GM21367 (cell line): ENCODE results near the gene SIX2.

Experiments
- ATAC-seq: cut with Tn5 transposase; IDR thresholded peaks from one replicate; pipeline ENCODE4 v1.9.1; 2021; ENCODE audit not compliant: unreplicated experiment

Gene SIX2

DNA sequence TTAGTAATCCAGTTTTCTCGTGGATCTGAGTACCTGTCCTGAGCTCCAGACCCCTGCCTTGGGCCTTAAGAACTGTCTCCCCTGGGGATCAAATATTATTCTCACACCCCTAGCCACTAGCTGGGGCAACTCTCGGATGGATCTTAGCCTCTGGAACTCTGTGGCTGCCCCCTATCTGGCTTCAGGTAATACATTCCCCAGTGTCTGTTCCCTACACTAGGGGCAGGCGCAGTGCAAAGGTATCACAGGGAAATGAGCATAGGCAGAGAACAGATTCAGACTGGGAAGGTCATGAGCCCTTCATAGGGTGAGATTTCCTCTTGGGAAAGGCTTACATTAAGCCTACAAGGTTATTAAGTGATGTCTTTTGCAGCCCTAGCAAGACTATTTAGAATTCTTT, 11.2 kb upstream of the SIX2 start:
- no peak for ATAC-seq

DNA sequence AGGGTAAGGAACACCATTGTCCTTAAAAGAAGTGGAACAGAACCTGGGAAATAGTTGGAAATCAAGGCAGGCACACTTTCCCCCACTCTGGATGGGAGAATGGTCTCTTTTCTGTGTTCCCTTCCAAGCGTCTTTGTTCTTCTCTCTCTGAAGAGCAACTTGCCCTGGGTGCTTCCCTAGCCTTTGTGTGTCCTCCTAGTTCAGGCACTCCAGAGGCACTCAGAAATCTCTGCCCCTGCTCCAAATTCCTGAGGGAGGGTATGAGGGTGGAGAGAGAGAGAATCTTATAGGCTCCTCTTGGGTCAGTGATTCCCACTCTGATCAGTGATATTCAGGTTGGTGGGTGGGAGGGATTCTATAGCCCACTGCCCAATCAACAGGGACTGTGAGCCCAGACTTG, 8.8 kb upstream of the SIX2 start:
- ATAC-seq = no peak

DNA sequence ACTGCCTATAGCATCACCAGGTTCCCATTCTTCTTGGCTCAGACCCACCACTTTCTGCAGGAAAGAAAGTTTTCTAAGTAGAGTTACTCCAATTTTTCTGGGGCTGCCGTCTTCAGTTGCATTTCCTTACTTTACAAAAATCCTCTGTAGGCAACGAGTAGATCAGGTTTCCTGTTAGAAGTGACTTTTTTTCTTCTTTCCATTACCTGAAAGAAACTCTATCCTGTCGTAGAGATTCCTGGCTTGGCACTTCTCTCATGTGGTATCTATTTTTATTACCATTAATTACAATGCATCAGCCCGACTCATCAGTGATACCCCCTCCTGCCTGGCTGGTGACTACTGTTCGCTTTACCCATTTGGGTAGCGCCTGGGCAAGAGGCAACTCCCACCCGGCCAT, 5.6 kb upstream of the SIX2 start:
- no peak for ATAC-seq

DNA sequence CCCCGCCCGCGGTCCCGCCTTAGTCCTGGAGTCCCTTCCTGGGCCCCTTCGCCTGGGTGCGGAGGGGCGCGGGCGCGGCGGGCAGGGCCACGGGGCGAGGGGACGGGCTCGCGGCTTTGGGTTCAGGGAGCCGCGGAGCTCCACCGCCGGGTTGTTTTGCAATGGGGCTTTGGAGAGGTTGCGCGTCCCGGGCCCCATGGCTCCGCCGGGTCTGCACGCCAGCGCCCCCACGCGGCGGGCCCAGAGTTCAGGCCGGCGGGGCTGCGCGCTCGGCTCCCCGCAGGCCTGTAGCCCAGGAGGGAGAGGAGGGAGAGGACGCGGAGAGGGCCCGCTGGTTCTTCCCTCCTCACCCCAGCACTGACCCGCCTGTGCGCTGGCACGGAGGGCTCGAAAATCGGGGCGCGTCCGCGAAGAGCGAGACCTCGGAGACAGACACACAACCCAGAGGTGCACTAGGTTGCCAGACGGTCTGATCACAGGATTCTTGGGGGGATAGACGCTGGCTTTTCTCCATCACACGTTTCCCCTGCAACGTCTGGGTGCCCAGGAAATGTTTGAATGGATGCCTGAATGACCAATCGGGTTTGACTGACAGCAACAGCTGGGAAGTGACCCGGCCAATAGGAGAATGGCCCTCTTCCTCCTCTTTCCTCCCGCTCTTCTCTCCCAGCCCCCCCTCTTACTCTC, 4.9 kb upstream of the SIX2 start:
- ATAC-seq = no peak

DNA sequence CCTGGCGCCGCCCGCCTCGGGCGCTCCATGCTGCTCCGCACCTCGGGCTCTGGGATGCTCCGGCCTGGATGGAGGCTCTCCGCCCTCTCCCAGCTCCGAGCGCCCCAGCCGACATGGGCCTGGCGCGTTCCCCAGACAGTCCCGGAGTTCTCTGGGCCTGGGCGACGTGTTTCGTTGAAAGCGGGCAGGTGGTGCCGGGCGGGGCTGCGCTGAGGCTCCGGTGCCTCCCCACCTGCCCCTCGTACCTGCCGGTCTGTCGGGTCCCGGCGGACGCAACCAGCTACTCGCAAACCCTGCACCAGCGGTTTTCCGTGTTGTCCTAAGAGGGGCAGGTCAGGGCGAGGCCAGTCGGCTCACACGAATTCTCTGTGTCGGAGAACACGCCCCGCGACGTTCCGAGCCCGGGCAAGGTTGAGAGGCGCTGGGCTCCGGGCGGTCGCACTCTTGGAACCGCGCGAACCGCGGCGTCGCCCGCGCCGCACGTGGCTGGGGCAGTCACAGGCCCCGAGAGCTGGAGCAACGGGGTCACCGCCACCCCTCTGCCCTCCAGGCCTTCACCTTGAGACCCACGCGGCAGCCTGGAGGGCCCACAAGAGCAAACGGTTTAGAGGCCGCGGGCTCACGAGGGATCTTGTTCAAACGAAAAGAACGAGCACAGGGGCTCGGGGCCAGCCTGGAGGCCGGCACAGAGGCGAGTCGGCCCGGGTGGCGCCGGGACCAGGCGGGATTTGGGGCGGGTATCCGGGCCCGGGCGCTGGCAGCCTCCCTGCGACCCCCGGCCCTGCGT, 4.2 kb upstream of the SIX2 start:
- ATAC-seq = no peak

DNA sequence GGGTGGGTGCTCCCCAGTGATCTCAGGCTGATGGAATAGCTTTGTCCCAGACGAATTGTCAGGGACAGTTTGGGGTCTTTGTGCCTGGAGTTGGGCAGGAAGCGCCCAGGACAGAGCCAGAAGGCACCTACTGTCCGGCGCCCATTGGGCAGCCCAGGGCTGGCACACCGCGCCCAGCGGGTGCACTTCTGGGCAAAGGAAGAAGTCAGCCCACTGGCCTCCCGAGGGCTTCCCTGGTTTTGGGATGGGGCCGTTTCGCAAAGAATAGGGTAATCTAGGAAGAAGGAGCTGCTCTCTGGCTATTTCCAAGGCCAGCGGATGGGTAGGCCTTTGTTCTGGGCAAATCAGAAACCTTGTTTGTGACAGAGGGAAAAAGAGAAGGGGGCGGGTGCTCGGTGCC, 3.5 kb upstream of the SIX2 start:
- ATAC-seq = no peak

DNA sequence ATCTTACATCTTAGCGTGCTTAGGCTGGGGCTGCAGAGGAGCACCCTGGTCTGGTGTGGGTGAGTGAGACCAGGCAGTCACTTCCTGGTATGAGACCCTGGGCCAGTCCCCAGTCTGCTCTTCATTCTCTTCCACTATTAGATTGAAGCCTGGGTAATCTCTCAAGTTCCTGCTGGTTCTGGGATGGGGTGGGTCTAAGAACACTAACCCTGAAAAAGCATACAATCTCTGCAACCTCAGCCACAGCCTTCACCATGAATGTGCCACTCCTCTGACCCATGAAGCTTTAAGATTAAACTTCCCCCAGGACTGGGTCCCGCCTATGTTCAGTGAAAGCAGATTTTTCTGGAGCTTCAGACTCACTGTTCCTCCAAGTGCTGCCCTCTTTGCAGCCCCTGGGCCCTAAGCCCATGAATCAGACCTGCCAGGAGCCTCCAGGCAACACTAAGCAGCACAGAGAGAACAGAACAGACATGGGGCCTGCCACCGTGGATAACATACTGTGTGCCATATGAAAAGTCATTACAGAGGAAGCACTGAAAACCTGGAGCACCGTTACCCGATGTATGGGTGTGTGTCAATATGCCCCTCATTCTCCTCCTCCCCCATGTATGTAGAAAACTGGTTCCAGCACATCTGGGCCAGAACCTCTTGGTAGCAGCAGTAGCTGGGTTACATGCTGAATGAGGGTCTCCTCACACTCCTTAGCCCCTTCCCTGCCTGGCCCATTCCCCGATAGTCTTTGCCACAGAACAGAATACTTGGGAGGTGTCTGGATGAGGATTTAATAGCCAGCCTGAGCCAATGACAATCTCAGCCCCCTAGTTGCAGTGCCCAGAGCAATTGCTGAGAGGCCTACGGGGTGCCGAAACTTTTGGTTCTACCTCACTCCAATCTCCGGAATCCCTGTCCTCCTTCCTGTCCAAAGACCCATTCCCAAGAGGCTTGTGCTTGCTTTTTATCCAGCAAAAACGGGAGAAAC, 2.7 kb upstream of the SIX2 start:
- ATAC-seq = no peak

DNA sequence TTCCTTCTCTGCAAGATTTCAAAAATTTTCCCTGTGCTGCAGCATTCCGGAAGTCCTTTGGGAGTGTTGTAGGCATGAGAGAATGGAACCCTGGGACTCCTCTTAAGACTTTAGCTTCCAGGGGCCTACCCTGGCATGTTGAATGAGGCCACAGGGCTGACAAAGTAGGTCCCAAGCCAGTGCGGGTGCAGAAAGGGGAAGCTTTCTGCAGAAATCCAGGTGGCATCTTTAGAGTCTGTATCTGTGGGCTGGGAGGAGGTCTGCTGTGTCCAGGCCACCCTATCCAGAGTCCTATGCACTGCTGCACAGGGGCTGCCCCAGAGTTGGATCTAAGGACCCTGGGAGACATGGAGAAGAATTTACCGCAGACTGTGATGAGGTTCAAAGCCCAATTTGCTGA, 1.9 kb upstream of the SIX2 start:
- ATAC-seq = no peak

DNA sequence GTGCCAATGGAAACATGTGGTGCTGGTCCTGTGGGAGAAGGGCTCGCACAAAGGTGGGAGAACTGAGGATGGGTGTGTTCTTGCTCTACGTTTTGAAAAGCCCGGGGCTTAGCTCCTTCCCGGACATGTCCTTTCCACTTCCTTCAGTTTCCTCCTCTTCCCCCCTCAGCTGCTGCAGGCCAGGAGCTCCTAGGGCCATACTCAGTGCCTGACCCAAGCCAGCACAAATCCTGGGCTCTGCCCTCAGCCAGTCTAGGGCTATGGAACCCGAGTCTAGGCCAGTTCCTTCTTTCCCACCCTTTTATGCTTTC, 1.4 kb upstream of the SIX2 start:
- no peak for ATAC-seq

DNA sequence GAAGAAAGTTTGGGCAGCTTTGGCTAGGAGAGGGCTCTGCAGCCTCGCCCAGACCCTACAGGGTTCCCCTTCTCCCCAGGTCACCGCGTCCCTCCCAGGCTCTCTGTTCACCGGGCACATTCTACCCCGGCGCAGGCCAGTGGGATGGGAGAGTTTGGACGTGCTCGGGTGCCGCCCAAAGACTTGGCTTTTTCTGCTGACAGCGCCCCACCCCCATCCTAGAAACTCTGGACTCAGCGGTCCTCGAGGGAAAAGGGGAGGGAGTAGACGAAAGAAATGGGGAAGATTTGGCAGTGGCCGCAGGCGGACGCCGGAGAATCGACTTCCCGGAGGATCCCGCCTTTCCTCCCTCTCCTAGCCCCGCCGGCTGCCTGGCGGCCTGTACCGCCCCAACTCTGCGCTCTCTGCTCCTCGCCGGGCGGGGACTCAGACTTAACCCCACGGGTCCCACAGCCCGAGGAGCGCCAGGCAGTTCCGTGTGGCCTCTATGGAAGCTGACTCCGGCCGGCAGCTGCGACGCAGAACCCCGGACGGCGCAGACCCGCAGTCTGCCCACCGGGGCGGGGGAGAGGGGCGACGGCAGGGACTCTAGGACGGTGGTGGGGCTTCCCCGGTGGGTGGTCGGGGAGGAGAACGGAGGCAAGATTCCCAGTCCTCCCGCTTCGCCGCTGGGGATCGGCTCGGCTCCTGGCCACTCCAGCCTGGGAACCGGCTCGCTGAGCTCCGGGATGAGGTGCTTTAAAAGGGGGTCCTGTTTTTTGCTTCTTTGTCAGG, 863 bp upstream of the SIX2 start:
- ATAC-seq = no peak

DNA sequence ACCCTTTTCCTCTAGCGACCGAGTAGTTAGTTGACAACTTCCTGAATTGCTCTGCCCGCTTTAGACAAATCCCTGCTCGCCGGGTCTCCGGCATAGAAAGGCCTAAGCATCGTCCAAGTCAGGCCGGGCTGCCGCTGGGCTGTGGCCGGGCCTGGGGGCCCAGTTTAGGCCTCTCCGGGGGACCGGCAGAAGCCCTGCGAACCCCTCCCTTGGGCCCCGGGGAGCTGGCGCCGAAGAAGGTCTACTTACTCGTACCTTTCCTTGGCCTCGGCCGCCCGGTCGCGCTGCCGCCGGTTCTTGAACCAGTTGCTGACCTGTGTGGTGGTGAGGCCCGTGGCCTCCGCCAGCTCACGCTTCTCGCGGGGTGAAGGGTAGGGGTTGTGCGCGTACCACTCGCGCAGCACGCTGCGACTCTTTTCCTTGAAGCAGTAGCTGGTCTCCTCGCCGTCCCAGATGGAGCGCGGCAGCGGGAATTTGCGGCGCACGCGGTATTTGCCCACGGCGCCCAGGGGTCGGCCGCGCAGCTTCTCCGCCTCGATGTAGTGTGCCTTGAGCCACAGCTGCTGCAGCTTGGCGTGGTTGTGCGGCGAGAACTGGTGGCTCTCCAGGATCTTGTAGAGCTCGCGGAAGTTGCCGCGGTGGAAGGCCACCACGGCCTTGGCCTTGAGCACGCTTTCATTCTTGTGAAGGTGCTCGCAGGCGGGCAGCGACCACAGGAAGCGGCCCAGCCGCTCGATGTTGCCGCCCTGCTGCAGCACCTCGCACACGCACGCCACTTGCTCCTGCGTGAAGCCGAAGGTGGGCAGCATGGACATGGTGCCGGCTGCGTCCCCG, 739 bp downstream of the SIX2 start:
- ATAC-seq = no peak

DNA sequence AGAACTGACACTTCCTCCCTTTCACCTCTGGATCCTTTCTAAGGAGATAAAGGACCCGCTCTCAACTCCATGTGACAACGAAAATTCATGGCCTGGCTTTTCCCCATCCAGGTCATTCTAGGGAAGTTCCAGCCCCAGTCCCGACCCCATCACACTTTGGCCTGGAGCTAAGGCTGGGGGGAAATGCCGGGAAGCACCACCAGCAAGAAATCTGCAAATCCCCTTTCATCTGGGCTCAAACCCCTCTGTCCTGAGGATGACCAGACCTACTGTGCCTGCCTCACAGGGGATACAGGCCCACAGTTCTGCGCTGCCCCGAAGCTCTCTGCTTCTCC, 1.3 kb downstream of the SIX2 start:
- ATAC-seq = no peak

DNA sequence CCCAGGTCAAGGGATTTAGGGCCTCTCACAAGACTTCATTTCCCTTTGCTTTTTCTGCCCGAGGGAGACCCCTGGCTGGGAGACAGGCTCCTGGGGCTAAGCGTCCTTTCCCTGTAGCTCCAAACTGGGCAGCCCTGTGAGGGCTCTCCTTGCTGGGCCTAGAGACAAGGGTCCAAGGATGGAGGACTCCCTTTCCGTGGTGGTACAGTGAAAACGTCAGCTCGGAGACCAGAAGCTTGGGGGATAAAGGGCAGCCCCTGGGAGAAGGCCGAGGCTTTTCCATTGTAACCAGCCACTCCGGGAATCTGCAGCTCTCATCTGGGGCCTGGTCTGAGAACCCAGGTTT, 2.3 kb downstream of the SIX2 start:
- ATAC-seq = no peak

DNA sequence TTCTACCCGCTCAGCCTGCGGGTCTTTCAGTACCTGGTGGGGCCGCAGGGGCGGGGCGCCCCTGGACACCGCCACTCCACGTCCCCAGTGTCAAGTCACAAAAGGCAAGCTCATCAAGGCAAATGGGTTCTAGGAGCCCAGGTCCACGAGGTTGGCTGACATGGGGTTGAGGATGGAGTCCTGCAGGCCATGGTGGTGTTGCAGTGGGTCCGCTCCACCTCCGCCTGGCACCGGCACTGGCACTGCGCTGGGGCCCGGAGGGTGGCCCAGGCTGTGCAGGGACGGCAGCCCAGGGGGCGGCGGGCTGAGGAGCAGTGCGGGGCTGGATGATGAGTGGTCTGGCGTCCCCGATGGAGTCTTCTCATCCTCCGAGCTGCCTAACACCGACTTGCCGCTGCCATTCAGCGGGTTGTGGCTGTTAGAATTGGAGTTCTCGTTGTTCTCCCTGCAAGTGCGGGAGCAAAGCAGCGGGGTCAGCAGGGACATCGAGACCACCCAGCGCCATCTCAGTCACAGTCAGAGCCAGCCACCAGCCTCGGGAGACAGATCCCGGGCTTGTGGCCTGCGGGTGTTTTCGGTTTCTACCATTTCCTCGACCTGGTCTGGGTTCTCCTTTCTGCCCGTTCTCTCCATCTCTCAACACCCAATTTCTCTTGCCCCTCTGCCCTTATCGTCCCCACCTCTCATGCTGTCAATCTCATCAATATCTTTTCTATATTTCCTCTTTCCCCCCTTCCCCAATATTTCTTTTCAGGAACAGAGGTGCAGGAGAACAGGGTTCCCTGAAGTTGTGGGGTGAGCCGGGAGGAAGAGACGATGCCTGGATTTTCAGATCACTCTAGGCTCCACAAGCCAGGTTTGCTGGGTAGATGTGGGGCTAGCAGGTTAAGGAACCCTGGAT, 3.0 kb downstream of the SIX2 start:
- no peak for ATAC-seq

DNA sequence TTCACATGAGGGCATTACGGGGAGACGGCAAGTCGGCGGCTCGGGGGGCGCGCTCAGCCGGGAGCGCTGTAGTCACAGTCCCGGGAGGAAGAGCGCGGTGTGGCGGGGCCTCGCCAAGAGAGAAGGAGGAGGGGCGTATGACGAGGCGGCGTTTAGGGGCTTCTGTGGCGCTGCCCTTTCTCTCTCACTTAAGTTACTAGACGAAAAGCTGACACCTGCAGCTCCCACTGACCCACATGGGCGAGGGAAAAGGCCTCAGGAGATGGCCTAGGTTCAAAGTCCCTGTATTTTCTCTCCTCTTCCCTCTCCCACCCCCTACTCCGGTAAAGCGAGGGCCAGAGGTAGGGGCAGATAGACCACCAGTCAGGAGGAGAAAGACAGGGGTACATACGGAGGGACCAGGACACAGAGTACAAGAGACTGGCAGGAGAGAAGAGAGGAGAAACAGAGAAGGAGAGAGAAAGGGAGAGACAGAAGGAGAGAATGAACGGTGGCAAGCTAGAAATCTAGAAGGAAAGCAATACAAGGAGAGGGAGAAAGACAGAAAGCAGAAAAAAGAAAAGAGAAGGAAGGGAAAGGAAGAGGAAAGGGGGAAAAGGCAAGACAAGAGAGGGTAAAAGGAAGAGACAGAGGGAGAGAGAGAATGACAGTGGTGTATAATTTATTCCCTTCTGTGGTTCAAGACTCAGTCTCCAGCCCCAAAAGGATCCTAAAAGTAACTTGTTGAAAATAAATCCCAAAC, 3.8 kb downstream of the SIX2 start:
- no peak for ATAC-seq

DNA sequence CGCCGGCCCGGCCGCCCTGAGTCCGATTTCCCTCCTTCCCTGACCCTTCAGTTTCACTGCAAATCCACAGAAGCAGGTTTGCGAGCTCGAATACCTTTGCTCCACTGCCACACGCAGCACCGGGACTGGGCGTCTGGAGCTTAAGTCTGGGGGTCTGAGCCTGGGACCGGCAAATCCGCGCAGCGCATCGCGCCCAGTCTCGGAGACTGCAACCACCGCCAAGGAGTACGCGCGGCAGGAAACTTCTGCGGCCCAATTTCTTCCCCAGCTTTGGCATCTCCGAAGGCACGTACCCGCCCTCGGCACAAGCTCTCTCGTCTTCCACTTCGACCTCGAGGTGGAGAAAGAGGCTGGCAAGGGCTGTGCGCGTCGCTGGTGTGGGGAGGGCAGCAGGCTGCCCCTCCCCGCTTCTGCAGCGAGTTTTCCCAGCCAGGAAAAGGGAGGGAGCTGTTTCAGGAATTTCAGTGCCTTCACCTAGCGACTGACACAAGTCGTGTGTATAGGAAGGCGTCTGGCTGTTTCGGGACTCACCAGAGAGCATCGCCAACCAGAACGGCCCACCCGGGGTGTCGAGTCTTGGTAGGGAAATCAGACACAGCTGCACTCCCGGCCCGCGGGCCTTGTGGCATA, 4.6 kb downstream of the SIX2 start:
- no peak for ATAC-seq

DNA sequence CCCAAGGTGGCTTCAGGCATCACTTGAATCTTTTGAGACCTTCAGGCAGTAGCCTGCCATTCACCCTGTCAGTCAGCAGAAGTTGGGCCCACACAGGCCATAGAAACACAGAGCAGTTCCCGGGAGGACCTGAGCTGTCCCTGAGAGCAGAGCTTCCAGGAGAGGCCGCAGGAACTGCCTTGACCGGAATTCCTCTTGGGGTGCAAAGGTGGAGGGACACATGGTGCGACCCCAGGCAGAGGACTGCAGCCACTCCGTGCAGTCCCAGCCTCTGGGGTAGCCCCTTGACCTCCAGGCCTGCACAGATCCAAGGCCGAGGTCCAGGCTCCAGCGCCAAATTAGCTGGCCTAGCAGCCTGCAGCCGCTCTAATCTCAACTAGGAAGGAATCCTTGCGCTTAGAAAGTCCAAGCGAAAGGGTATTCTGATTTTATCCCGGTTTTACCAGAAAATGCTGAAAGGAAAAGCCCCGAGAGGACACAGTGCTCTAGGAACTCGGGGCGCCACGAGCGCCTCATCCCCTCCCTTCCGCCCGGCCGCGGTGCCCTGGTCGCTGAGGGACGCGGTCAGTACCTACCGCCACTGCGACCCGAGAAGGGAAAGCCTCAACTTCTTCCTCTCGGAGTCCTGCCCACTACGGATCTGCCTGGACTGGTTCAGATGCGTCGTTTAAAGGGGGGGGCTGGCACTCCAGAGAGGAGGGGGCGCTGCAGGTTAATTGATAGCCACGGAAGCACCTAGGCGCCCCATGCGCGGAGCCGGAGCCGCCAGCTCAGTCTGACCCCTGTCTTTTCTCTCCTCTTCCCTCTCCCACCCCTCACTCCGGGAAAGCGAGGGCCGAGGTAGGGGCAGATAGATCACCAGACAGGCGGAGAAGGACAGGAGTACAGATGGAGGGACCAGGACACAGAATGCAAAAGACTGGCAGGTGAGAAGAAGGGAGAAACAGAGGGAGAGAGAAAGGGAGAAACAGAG, 5.4 kb downstream of the SIX2 start:
- ATAC-seq = no peak
